ENCODE results near the gene ZNF280D.

GRCh38 chr15:56716334-56716733 lies 17.0 kb downstream of the ZNF280D start:
- TF ChIP-seq CTCF (IDR thresholded peaks at IDR 0.05), result no peak
- TF ChIP-seq POLR2A (IDR thresholded peaks at IDR 0.05), result no peak

All from adrenal gland (tissue), 5 donors.